Peyer's patch (tissue), 4 donors: ENCODE results near the gene ELL.

Experiments
- CTCF ChIP-seq, 6 experiments: fragments of 450-650 bp in 4 of 6; fragments of 200-600 bp in 2 of 6; sonication (generic) in 1 of 6; IDR thresholded peaks; one replicate each; pipeline ENCODE4 v1.5.1; 2017 to 2019; ENCODE audit warnings: antibody characterized with exemption in 6 of 6, mild to moderate bottlenecking in 3 of 6, moderate library complexity in 1 of 6
- POLR2A ChIP-seq, 2 donors: fragments of 450-650 bp; IDR thresholded peaks; one replicate each; pipeline ENCODE4 v1.5.1; 2017; ENCODE audit warnings: antibody characterized with exemption in 2 of 2, mild to moderate bottlenecking in 2 of 2, moderate library complexity in 2 of 2

GRCh38 chr19:18491995-18492953 is 29.6 kb downstream of the ELL start:
- TF ChIP-seq CTCF (IDR thresholded peaks at IDR 0.05) (no peak), POLR2A (IDR thresholded peaks at IDR 0.05) (no peak)
